Medulla oblongata (tissue), 1 donor: Measurements from ENCODE around the gene TRIM29.
"Not testable (repeated sequence)": the region's sequence is repeated elsewhere in the genome, so short reads cannot be mapped to it uniquely, and the experiment has no call there.

Experiments used
- DNase-seq: peaks from one replicate; pipeline ENCODE4 v3.0.0-alpha.2; 2015; ENCODE audit errors: extremely low spot score

The TRIM29 gene

DNA sequence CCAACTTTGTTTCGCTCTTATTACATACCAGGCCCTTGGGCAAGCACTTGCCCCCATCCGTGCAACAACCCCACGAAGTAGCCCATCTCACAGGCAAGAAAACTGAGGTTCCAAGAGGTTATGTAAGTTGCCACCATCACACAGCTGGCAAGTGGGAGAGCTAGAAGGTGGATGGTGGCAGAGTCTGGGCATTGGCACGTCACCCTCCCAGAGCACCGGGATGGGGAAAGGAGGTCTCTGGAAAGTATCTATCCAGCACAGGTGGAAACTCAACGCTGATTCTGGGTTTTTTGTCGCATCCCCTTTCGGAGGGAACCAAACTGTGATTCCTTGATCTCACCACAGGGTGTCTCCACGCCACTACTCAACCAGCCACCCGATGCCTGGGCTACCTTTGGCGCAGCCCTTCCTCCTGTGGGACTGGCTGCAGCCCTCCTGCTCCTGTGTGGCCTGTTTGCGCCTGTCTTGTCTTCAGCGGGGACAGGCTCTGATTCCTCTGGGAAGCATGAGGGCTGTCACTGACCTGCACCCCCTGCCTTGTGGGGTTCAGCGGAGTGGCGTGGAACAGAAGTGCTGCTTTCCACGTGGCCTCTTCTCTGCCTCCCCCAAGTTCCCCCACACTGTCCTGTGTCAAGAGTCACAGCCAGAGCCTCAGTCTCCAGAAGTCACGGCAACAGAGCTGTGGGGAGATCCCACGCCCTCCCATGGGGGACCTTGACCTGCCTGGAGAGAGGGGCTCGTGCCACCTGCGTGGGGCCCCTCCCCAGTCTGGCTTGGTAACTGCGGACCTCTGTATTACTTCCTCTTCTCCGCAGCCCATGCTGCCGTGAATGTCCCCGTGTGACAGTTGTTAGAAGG, 34.4 kb upstream of the TRIM29 start:
- peak; percentile 73 for DNase-seq

DNA sequence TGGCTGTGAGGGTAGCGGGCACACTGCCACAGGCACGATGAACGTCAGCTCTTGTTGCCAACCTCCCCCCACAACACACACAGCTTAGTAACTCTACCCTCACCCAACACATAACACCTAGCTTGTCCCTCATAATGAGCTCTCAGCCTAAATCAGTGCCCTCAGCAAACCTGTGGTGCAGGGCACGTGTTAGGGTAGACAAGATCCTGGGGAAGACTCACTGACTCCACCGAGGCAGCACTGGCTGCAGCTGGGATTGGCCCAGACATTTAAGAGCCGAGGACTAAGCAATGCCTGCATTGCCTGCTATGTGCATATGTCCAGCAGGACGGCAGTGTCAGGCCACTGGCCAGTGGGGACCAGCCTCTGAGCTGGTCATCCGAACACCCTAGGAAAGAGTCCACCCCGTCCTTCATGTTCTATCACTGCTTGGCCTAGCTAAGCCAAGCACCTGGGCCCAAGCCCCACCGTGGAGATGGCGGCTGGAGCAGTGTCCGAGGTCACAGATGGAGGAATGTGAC, 32.9 kb upstream of the TRIM29 start:
- DNase-seq: no peak

DNA sequence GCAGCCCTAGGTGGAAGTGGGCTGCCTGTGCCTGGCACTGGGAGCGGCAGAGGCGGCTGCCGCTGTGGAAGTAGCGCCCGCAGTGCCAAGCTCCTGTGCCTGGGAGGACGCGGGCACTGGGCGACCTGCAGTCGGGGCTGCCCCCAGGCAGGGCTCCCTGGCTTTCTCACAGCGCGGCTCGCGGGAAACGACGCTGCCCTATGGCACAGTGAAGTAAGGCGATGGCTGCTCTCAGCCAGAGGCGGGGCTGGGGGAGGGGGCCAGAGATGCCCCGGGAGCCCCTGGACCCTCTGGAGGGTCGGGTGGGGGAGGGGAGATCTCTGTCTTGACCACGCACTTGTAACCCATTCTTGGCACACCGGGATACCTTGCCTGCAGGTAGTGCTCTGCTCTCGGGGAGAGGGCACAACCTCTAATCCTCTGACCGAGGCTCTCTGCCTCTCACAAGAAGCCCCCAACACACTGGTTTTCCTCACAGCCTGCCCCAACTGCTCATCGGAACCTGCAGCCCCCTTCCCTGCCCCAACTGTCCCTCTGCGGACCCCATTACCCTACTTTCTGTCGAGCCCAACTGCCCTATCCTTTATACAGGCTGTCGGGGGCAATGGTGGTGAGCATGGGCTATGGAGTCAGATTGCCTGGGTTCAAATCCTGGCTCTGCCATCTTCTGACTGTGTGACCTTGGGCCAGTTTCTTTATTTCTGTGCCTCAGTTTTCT, 32.2 kb upstream of the TRIM29 start:
- DNase-seq: no peak

DNA sequence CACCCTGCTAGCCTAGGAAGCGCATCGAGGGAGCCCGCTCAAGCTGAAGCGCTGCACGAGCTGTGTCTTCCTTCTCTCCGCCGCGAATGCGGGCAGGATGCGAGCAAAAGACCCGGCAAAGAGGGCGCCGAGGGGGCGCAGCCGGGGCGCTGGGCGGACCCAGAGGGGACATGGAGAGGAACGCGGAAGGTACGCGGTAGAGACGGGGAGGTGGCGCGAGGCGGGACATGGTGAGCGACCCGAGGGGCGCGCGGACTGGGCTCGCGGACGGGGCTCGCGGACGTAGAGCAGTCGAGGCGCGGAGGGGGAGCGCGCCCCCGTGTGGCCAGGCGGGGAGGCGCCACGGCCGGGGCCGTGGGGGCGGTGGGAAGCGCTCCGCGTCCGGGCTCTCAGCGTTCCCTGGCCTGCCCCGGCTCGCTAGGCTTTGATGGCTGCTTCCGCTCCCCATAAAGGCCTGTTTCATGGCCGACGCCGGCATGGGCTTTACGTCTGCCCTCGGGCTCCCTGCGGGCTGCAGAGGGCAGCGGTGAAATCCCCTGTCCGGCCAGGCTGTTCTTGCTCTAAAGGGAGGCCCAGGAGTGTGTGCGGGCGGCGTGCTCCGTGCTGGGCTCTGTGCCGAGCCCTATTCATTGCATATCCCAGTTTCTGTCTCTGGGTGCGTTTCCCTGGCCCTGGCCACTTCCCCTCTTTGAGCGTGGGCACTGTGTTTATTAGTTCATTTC, 31.2 kb upstream of the TRIM29 start:
- DNase-seq: peak; percentile 69

DNA sequence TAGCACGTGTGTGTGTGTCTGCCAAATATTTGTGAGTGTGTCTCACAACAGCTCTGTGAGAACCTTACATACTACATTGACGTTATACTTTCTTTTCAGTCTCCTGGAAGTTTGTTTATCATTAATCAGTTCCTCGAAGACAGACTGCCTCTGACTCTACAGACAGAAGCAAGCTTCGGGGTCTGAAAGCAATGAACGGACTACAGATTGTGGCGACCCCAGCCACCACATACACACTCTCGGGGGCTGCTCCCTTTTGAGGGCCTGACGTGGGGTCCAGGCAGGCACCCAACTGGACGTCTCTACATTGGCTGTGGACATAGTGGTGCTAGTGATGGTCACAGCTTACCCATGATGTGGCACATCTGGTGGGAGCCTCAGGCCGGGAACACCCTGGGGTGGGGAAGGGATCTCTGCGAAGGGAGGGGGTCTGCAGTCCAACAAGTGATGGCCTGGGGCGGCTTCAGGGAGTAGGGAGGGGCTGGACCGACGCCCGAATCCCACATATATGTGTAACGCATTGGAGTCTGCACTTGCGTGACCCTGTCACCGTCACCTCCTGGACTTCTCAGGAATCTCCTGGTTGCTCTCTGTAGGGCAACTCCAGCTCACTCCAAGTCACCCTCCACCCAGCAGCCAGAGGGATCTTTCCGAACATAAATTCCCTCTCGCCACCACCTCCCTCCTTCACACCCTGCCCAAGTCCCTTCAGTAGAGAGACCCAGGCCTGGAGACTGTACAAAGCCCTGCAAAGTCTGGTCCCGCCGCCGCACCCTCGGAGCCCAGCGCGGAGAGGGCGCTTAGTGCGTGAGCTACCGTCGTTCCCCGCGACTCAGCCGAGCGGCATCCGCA, 30.4 kb upstream of the TRIM29 start:
- DNase-seq: no peak

DNA sequence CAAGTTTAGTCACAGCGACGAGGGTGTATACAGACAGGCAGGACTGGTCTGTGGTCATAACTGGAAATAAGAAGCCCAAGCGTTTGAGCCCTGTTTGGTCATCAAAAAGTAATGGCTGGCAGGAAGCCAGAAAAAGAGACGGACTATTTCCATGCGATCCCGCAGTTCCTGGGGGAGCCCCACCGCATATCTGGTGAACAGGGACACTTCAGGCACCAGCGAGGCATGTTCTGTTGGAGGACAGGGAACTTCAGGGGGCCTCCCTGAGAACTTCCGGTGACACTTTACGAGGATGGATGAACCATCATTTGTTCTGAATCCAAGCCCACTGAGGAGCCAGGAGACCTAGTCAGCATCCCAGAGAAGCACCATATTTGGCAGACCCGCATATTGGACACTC, 29.7 kb upstream of the TRIM29 start:
- no peak for DNase-seq

DNA sequence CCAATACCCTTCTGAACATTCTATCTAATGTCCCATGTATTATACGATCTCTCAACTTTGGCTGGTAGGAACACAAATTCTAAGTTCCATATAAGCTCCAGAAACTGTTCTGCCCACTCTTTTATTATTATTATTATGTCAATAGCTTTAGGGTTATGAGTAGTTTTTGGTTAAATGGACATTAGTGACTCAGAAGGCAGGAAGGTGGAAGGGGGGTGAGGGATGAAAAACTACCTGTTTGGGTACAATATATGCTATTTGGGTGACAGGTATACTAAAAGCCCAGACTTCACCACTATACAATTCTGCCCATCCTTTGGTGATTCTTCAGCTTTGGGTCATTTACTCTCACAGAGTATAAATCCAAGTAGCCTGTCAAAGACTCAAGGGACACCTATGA, 22.5 kb upstream of the TRIM29 start:
- DNase-seq: no peak

DNA sequence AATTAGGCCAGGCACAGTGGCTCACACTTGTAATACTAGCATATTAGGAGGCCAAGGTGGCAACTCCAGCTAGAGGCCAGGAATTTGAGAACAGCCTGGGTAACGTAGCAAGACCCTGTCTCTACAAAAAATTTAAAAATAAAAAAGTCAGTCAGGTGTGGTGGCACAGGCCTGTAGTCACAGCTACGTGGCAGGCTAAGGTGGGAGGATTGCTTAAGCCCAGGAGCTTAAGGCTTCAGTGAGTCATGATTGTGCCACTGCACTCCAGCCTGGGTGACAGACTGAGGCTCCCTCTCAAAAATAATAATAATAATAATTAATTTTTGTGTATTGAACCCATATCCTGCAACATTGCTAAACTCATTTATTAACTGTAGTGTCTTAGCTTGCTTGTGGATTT, 15.3 kb upstream of the TRIM29 start:
- no peak for DNase-seq

DNA sequence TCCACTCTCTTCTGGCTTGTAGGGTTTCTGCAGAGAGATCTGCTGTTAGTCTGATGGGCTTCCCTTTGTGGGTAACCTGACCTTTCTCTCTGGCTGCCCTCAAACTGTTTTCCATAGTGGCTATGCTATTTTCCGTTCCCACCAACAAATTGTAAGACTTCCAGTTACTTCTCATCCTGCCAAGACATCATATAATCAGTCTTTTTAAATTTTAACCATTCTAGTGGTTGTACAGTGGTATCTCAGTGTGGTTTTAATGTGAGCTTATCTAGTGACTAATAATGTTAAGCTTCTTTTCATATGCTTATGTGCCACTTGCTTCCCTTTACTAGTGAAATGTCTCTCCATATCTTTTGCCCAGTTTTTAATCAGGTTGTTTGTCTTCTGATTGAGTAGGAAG, 13.6 kb upstream of the TRIM29 start:
- DNase-seq: no peak

DNA sequence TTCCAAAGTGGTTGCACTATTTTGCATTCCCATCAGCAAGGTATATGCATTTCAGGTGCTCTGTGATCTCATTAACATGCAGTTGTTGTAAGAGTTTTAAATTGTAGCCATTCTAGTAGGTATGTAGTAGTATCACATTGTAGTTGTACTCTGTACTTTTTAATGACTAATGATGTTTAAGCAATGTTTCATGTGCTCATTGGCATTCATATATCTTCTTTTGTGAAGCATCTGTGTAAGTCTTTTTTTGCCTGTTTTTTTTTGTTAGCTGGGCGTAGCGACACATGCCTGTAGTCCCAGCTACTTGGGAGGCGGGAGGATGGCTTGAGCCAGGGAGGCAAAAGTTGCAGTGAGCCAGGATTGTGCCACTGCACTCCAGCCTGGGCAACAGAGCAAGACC, 11.3 kb upstream of the TRIM29 start:
- DNase-seq: no peak

DNA sequence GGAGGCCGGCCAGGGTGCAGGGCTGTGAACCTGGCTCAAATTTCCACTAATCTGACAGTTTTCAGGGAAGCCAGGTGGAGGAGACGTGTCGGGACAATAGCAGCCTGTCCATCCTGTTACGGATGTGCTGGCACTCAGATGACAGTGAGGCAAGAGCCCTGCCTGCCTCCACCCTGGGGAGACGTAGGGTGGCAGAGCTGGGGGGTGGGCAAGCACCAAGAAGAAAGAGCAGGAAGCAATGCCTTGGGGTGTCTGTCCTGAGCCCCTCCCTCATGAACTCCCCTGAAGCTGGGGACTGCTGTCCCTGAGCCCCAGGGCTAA, 10.0 kb upstream of the TRIM29 start:
- DNase-seq: no peak

DNA sequence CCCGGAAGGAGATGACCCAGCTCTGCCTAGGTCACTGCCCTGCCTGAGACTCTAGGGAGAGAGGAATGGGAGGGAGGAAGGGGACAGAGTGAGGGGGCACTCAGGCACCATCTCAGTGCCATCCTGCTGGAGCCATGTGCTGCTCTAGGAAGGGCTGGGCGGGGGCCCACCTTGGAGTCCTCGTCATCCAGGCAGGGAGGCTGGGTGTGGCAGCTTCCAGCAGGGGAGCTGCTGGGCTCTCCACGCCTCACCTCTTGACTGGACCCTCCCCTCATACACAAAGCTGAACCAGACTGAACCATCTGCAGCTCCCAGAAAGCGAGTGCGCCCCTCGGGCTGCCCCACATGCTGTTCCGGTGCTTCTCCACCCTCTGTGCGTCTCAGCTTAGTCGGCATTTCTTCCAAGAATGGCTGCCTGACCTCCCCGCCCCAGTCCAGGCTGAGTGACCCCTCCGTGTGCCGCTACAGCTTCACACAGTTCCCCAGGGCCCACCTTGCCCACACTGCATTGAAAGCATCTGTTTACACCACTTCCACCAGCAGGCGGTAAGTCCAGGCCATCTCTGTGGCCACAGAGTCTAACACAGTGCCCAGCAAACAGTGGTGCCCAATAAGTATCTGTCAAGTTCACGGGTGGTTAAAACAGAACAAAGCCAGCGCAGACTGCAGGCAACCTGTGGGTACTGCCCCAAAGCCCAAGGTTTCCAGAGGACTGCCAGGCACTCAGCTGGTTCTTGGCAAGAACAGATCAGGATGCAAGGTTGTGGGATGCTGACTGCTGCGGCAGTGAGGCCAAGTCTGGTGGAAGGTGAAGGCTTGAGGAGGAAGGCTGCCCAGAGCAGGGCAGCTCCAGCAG, 9.4 kb upstream of the TRIM29 start:
- DNase-seq: no peak

DNA sequence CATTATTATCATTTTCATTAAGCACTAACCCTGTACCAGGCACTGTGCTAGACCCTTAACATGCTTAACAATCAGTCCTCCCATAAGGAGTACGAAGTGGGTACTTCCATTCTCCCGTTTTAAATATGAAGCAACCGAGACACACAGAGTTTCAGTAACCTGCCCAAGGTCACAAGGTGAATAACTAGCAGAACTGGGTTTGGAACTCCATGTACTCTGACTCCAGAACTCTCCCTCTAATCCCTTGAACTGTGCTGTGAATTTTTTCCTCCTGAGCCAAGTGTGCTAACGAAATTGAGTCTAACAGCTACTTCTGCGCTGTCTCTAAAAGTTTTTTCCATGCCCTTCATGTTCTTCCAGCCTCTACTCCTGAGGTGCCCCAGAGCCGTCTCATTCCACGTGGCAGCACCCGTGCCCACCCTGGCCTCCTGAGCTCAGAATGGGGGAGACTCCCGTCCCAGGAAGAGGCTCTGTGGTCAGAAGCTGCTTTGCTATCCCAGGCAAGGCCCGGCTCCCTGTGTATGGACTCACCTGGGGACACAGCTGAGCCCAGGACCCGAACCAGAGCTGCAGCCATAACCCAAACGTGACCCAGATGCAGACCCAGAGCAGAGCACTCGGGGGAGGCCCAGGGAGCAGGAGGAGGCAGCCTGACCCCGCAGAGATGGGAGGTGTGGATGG, 8.6 kb upstream of the TRIM29 start:
- DNase-seq: no peak

DNA sequence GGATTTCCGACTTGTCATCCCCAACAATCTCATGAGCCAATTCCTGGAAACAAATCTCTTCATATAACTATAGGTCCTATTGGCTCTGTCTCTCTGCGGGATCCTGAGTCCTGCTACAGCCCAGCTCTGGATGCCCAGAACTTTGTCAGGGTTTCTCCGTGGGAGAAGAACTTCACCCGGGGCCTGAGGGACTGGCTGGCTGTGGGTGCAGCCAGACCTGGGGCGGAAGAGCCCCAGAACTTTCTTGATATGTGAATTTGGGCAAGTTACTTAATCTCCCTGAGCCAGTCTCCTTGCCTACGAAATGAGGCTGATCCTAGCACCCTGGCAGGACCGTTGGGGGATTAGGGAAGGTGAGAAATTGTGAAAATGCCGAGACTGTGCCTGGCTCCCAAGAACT, 6.6 kb upstream of the TRIM29 start:
- no peak for DNase-seq

DNA sequence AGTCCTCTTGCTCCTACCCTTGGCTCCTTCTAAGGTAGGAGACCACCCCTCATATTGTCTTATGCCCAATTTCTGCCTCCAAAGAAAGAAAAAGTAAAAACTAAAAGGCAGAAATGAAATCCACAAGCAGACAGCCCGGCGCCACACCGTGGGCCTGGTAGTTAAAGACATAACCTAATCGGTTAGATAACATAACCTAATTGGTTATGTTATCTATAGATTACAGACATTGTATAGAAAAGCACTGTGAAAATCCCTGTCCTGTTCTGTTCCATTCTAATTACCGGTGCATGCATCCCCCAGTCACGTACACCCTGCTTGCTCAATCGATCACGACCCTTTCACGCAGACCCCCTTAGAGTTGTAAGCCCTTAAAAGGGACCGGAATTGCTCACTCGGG, 5.6 kb upstream of the TRIM29 start:
- not testable (repeated sequence) for DNase-seq

DNA sequence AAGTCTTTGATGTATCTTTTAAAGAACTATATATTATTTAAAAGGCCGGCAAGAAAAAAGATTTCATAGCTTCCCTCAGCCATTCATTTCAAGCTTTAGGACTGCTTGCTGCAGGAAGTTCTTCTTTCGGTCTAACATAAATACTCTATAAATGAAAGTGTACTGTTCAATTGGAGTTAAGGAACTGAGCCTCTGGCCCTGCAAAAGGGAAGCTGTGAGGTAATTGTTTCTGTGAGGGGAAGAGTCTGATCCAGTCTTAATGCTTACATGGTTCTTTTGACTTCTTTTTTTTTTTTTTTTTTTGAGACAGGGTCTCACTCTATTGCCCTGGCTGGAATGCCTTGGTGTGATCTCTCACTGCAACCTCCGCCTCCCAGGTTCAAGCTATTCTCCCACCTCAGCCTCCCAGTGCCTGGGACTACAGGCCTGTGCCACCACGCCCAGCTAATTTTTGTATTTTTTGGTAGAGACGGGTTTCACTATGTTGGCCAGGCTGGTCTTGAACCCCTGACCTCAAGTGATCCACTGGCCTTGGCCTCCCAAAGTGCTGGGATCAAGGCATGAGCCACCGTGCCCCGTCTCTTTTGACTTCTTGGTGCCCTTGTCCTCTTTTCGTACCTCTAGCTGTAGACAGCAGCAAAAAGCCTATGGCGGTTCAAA, 4.7 kb upstream of the TRIM29 start:
- no peak for DNase-seq

DNA sequence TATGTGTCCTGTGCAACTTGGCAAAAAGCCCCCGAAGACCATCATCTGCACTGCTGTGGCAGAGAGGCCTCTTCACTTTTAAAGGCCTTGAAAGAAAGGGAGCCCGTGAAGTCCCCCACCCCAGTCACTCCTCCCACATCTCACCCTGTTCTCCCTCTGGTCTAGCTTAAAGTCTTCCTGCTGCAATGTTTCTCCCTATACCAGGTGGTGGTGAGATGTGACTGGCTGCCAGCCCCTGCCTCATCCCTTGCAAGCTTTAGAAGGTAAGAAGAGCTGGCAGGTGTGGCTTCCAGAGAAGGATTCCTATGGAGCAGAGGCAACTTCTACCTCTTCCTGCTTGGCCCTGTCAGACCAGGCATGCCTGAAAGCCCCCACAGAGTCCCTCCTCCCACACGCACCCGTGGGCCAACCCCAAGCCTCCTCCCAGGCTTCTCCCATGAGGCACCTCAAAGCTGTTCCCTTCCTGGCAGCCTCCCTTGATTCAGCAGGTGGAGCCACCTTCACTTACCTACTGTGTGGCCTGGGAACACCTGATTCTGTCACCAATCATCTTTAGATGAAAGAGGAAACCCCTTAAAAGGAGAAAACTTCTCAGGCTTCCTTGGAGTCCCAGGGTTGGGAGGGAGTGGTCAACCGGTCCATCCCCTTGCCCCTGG, 4.0 kb upstream of the TRIM29 start:
- no peak for DNase-seq

DNA sequence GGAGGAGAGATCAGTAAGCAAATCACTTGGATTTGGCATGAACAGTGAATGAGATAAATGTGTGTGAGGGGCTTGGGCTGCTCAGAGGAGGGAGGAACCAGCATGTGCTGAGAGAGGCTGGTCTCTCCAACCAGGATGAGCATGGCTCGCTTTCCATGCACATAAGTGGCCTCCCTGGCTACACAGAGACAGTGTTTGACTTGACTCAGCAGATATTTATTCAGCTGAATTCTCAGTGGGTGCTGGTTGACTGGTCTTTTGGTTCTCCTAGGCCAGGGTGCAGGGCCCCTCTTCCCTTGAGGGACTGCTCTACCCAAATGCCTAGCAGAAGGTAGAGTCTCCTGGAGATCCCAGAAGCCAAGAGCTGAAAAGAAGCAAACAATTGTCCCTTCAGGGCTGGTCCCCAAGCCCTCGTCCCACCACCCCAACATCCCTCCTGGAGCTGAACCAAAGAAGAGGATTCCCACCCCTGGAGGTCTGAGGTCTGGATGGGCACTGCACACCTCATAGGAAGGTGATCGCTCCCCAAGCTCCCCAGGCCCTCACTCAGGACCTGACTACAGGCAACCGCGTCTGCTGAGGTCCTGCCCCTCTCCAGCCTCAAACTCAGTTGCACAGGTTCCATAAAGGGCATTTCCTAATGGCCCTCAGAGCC, 3.3 kb upstream of the TRIM29 start:
- DNase-seq: no peak
